Measurements from ENCODE around the gene PHGDH. TPM values are rescaled to one million over a fixed set of nuclear protein-coding genes. Genes with fewer than 3 reads are reported as not detected.

The PHGDH gene
- total RNA-seq, 1 donor = 184 TPM

DNA sequence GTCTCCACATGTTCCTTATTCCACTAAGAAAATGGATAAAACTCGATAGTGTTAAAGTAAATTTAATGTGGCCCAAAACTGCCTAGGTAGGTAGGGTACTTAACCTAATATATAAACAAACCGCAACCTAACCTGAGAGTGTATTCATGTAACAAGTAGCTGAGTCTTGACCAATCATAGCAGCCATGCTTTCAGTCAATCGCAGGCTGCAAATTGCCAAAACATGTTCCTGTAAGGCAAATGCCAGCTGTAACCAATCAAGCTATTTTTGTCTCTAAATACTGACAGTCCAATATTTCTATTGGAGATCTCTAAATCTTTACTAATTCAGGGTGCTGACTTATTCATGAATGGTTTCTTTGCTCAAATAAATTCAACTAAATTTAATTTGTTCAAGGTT, 60.0 kb downstream of the PHGDH start:
- no peak overlapping the region for H3K4me3 ChIP-seq (ENCODE audit: insufficient read depth, low read length)
- peaks cover 36% of the 10 kb centered on the region for H3K27me3 ChIP-seq (ENCODE audit: insufficient read depth, low read length)
- H3K79me2 ChIP-seq (ENCODE audit: insufficient read depth, low read length) = no peaks in the 10 kb centered on the region
- no peaks in the 10 kb centered on the region for H4K20me1 ChIP-seq (ENCODE audit: insufficient read depth, low read length)
- peaks cover 11% of the 10 kb centered on the region for H3K4me1 ChIP-seq (ENCODE audit: insufficient read depth, low read length)
- TF ChIP-seq, protein P1, sequence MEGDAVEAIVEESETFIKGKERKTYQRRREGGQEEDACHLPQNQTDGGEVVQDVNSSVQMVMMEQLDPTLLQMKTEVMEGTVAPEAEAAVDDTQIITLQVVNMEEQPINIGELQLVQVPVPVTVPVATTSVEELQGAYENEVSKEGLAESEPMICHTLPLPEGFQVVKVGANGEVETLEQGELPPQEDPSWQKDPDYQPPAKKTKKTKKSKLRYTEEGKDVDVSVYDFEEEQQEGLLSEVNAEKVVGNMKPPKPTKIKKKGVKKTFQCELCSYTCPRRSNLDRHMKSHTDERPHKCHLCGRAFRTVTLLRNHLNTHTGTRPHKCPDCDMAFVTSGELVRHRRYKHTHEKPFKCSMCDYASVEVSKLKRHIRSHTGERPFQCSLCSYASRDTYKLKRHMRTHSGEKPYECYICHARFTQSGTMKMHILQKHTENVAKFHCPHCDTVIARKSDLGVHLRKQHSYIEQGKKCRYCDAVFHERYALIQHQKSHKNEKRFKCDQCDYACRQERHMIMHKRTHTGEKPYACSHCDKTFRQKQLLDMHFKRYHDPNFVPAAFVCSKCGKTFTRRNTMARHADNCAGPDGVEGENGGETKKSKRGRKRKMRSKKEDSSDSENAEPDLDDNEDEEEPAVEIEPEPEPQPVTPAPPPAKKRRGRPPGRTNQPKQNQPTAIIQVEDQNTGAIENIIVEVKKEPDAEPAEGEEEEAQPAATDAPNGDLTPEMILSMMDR (IDR thresholded peaks at IDR 0.05; ENCODE audit: extremely low read depth, low read depth, low read length) = no peak
- no peak overlapping the region for H3K4me2 ChIP-seq (ENCODE audit: insufficient read depth, low read length)
- H3K9me3 ChIP-seq (ENCODE audit: low read depth, low read length) = no peaks in the 10 kb centered on the region
- DNase-seq (ENCODE audit: insufficient read length, low spot score, missing footprints) = no peak
- H2AFZ ChIP-seq (ENCODE audit: low read length) = no peak overlapping the region
- H3K36me3 ChIP-seq (ENCODE audit: insufficient read depth, low read length) = no peaks in the 10 kb centered on the region
- H3K27ac ChIP-seq (ENCODE audit: low read depth, low read length) = no peak overlapping the region

DNA sequence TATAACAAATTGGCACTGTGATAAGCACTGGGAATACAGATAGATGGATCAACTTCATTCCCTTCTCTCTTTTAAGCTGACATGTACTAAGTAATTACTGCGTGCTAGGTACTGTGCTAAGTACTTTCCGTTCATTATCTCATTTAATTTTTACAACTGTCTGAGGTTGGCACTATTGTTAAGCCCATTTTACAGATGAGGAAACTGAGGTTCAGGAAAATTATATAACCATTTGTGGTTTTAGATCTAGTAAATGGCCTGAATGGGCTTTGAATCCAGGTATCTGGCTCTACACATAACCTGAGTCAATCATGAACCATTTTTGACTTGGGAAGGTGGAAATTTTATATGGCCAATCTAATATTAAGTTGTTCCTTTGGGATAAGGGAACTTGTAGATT, 60.6 kb downstream of the PHGDH start:
- H4K20me1 ChIP-seq (ENCODE audit: insufficient read depth, low read length) = no peaks in the 10 kb centered on the region
- TF ChIP-seq, protein P1 (IDR thresholded peaks at IDR 0.05; ENCODE audit: extremely low read depth, low read depth, low read length) = no peak
- H3K79me2 ChIP-seq (ENCODE audit: insufficient read depth, low read length) = no peaks in the 10 kb centered on the region
- peaks cover 11% of the 10 kb centered on the region for H3K4me1 ChIP-seq (ENCODE audit: insufficient read depth, low read length)
- DNase-seq (ENCODE audit: insufficient read length, low spot score, missing footprints) = no peak
- no peak overlapping the region for H2AFZ ChIP-seq (ENCODE audit: low read length)
- H3K9me3 ChIP-seq (ENCODE audit: low read depth, low read length) = no peaks in the 10 kb centered on the region
- no peaks in the 10 kb centered on the region for H3K36me3 ChIP-seq (ENCODE audit: insufficient read depth, low read length)
- no peak overlapping the region for H3K4me3 ChIP-seq (ENCODE audit: insufficient read depth, low read length)
- H3K27me3 ChIP-seq (ENCODE audit: insufficient read depth, low read length) = peaks cover 30% of the 10 kb centered on the region
- no peak overlapping the region for H3K4me2 ChIP-seq (ENCODE audit: insufficient read depth, low read length)
- H3K27ac ChIP-seq (ENCODE audit: low read depth, low read length) = no peak overlapping the region

DNA sequence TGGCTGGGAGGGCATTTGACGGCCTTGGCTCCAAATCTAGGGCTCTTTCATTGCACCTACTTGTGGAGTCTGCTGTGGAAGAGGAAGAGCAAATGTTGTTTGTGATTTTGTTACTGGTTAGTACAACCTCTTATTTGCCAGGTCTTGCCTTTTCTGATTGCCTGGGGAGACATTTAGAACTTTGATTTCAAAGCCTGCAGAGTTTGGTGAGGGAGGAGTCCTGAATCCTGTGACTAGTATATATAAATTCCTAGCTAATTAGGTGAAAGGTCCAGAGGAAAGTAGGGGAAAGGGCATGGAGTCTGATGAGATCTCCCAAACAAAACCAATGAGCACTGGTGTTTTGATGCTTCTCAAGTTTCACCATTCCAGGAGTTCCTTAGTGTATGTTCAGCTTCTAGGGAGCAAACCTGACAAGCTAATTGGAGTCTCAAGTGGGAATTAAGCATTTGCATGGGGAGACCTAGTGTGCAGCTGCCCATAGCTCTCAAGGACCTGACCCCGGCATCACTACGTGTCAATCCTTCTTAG, 62.0 kb downstream of the PHGDH start:
- H3K27ac ChIP-seq (ENCODE audit: low read depth, low read length) = no peak overlapping the region
- H3K9me3 ChIP-seq (ENCODE audit: low read depth, low read length) = no peaks in the 10 kb centered on the region
- TF ChIP-seq, protein P1 (IDR thresholded peaks at IDR 0.05; ENCODE audit: extremely low read depth, low read depth, low read length) = no peak
- no peak for DNase-seq (ENCODE audit: insufficient read length, low spot score, missing footprints)
- H4K20me1 ChIP-seq (ENCODE audit: insufficient read depth, low read length) = no peaks in the 10 kb centered on the region
- H3K4me3 ChIP-seq (ENCODE audit: insufficient read depth, low read length) = no peak overlapping the region
- peaks cover 22% of the 10 kb centered on the region for H3K27me3 ChIP-seq (ENCODE audit: insufficient read depth, low read length)
- no peak overlapping the region for H2AFZ ChIP-seq (ENCODE audit: low read length)
- no peaks in the 10 kb centered on the region for H3K79me2 ChIP-seq (ENCODE audit: insufficient read depth, low read length)
- H3K36me3 ChIP-seq (ENCODE audit: insufficient read depth, low read length) = no peaks in the 10 kb centered on the region
- H3K4me2 ChIP-seq (ENCODE audit: insufficient read depth, low read length) = peak overlapping the region; percentile 40
- peaks cover 11% of the 10 kb centered on the region for H3K4me1 ChIP-seq (ENCODE audit: insufficient read depth, low read length)

DNA sequence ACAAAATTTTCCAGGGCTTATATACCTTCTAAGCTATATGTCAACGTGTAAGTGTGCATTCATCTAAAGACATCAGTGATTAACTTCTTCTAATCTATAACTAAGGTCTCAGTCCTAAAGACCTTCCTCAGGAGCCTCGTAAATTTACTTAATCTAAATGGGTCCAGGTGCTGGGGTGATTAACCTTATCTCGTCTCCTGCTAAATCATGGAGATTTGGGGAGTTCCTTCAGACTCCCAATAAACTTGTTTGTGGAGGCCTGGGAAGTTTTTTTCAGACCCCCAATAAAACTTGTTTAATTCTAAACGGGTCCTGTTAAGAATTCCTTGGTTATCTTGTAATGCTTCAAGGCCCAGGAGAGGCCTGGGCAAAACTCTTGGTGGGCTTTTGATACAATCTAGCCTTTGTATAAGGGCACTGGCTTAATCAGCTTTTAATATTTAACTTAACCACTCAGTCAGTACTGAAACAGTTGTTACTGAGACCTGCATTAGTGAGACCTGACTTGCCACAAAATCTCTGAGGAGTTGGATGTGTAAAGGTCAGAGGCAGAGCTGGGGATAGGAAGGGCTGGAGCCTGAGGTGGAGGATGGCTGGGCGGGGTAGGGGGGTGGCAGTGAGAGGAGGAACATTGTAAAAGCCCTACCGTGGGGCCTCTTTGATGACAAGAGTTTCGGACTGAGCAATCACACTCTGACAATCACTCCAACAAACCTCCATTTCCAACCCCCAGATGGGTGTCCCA, 63.2 kb downstream of the PHGDH start:
- no peak overlapping the region for H3K4me3 ChIP-seq (ENCODE audit: insufficient read depth, low read length)
- H4K20me1 ChIP-seq (ENCODE audit: insufficient read depth, low read length) = no peaks in the 10 kb centered on the region
- H3K27me3 ChIP-seq (ENCODE audit: insufficient read depth, low read length) = peaks cover 12% of the 10 kb centered on the region
- TF ChIP-seq, protein P1 (IDR thresholded peaks at IDR 0.05; ENCODE audit: extremely low read depth, low read depth, low read length) = no peak
- H2AFZ ChIP-seq (ENCODE audit: low read length) = no peak overlapping the region
- DNase-seq (ENCODE audit: insufficient read length, low spot score, missing footprints) = no peak
- no peaks in the 10 kb centered on the region for H3K9me3 ChIP-seq (ENCODE audit: low read depth, low read length)
- H3K4me1 ChIP-seq (ENCODE audit: insufficient read depth, low read length) = peaks cover 11% of the 10 kb centered on the region
- no peaks in the 10 kb centered on the region for H3K36me3 ChIP-seq (ENCODE audit: insufficient read depth, low read length)
- H3K4me2 ChIP-seq (ENCODE audit: insufficient read depth, low read length) = no peak overlapping the region
- H3K79me2 ChIP-seq (ENCODE audit: insufficient read depth, low read length) = no peaks in the 10 kb centered on the region
- no peak overlapping the region for H3K27ac ChIP-seq (ENCODE audit: low read depth, low read length)

Data from osteoblast (primary cell).